ENCODE data around the gene ATM.
"Not testable (repeated sequence)": the region's sequence is repeated elsewhere in the genome, so short reads cannot be mapped to it uniquely, and the experiment has no call there.

ATM gene

DNA sequence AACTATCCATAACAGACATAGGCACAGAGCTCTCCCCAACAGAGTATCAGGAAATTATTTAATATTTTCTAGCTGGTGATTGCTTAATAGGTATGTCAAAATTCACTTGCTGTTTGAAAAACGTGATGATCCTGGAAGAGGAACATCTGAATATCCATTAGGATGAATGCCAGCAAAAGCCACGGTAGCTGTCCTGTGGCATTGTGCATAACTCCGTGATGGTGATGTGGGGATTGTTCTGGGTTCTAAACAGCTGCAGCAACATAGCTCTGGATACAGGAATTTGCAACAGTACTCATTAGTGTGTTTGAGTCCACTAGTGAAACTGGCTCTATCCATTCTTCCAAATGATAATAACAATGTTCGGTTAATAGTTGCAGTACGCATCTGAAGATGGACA, 165.7 kb downstream of the ATM start:
- DNase-seq, result no peak

- DNase-seq, result no peak
Observed at GRCh38 chr11:108392353-108392752, 169.5 kb downstream of the ATM start.

- DNase-seq, result no peak
Observed at GRCh38 chr11:108393046-108393445, 170.2 kb downstream of the ATM start.

DNA sequence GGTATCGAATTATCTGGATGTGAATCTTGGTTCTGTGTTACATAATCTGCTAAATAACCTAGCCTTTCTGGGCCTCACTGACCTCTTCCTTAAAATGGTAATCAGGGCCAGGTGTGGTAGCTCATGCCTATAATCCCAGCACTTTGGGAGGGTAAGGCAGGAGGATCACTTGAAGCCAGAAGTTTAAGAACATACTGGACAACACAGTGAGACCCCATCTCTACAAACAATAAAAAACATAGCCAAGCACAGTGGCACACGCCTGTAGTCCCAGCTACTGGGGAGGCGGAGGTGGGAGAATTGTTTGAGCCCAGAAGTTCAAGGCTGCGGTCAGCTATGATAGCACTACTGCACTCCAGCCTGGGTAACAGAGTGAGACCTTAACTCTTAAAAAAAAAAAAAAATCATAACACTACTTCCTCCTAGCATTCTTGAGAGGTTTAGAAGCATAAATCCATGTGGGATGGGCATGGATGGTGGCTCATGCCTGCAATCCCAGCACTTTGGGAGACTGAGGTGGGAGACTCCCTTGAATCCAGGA, 171.9 kb downstream of the ATM start:
- DNase-seq, result no peak

DNA sequence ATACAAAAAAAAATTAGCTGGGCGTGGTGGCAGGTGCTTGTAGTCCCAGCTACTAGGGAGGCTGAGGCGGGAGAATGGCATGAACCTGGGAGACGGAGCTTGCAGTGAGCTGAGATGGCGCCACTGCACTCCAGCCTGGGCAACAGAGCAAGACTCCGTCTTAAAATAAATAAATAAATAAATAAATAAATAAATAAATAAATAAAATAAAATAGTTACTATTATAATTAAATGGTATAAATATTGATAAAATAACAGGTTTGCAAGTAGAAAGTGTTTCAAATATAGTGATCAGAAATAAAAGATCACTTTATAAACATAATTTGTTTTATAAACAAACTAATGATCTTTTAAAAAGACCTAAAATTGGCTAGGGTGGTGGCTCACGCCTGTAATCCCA, 173.8 kb downstream of the ATM start:
- DNase-seq, result not testable (repeated sequence)

DNA sequence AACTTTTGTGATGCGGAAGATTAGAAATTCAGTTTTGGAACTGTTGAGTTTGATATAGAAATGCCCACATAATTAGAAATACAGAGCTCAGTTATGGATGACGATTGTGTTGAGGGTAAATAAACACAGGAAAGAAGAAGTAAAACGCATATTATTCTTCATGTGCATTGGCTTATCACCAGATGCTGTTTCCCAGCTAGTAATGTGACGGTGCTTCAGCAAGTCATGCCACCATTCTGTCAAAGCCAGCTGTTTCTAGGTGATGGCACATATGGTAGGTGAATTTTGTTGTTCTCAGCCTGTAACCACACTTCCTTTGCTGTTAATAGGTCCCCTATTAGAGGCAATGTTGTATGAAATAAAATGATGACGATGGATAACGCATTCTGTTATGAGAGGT, 175.6 kb downstream of the ATM start:
- DNase-seq, result no peak

DNA sequence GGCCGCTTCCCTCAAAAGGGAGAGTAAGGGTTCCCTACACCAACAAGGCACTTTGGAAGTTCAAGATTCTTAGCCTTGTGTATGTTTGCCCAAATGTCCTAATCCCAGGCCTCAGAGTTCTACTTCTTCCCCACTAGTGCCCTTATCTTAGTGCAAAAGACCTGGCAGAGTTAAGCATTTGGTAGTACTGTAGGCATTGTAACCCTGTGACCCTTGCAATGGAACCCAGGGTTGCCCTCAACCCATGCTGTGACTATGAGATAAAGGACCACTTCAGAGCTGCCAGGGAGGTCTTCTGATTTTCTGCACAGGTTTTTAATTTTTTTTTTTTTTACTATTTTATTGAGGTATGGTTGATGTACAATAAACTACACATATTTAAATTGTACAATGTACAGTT, 179.4 kb downstream of the ATM start:
- no peak for DNase-seq

DNA sequence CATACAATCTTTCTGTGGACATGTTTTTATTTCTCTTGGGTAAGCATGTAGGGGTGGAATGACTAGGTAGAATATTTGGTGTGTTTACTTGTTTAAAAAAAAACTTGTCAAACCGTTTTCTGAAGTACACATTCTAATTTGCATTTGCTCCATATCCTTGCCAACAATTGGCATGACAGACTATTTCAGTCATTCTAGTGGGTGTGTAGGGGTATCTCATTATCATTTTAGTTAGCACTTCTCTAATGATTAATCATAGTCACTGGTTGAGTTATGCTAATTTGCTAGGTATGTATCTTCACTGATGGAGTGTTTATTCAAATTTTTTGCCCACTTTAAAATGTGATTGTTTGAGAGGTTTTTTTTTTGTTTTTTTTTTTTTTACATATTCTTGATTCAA, 180.2 kb downstream of the ATM start:
- DNase-seq, result no peak

DNA sequence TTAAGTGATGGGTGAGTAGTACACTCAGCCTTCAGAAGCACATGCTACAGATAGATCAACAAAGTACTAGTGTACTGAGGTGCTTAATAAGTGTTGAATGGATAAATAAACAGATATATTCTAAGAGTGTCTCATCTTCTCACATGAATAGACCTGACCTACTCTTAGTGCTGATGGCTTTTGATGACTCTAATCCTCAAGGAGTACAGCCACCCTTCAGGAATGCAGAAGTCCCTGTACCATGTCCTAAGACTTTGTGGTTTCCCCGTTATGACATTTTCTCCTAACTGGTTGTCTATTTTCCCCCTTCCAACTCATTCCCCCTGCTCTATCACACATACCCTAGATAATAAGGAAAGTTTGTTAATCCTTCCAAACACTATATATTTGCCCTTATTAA, 182.8 kb downstream of the ATM start:
- no peak for DNase-seq

DNA sequence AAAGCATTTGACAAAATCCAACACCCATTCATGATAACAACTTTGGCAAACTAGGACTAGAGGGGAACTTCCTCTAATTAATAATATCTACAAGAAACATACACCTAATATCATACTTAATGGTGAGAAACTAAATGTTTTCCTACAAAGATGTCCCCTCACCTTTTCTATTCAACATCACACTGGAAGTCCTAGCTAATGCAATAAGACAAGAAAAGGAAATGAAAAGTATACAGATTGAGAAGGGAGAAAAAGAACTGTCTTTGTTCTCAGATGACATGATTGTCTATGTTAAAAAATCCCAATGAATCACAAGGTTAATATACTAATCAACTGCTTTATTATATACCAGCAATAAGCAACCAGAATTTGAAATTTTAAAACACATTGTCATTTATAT, 192.1 kb downstream of the ATM start:
- DNase-seq, result no peak

- peak; percentile 45 for DNase-seq
Observed at GRCh38 chr11:108417551-108417950, 194.7 kb downstream of the ATM start.
